ENCODE results near the gene RDH16. TPM values are rescaled to one million over a fixed set of nuclear protein-coding genes. Genes with fewer than 3 reads are reported as not detected.
"Not testable (repeated sequence)": the region's sequence is repeated elsewhere in the genome, so short reads cannot be mapped to it uniquely, and the experiment has no call there.

Gene RDH16
- total RNA-seq, 1 donor from 2014 or later, result 2.9 TPM

DNA sequence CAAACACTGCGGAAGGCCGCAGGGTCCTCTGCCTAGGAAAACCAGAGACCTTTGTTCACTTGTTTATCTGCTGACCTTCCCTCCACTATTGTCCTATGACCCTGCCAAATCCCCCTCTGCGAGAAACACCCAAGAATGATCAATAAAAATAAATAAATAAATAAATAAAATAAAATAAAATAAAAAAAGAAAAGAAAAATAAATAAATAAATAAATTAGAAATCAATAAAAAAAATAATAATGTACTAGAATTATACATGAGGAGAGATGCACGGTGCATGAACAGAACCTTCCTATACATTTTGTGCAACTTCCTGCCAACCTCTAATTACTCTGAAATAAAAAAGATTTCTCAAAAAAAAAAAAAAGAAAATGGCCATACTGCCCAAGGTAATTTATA is 7.7 kb upstream of the RDH16 start:
- intact Hi-C loops (cut with DNase I); H3K4me3 ChIP-seq; DNase-seq (ENCODE audit: extremely low spot score in 2 of 2): not testable (repeated sequence)

DNA sequence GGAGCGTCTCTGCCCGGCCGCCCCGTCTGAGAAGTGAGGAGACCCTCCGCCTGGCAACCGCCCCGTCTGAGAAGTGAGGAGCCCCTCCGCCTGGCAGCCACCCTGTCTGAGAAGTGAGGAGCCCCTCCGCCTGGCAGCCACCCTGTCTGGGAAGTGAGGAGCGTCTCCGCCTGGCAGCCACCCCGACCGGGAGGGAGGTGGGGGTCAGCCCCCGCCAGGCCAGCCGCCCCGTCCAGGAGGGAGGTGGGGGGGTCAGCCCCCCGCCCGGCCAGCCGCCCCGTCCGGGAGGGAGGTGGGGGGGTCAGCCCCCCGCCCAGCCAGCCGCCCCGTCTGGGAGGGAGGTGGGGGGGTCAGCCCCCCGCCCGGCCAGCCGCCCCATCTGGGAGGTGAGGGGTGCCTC is 6.1 kb upstream of the RDH16 start:
- H3K9me3 ChIP-seq; H3K36me3 ChIP-seq; H3K4me1 ChIP-seq; H3K27ac ChIP-seq; H3K4me3 ChIP-seq; H3K27me3 ChIP-seq; DNase-seq (ENCODE audit: extremely low spot score in 2 of 2); intact Hi-C loops (cut with DNase I): not testable (repeated sequence)

More for the DNA sequence above, 7.7 kb upstream of the RDH16 start:
- not testable (repeated sequence) for H3K27me3 ChIP-seq, H3K36me3 ChIP-seq, H3K4me1 ChIP-seq, H3K27ac ChIP-seq, H3K9me3 ChIP-seq

DNA sequence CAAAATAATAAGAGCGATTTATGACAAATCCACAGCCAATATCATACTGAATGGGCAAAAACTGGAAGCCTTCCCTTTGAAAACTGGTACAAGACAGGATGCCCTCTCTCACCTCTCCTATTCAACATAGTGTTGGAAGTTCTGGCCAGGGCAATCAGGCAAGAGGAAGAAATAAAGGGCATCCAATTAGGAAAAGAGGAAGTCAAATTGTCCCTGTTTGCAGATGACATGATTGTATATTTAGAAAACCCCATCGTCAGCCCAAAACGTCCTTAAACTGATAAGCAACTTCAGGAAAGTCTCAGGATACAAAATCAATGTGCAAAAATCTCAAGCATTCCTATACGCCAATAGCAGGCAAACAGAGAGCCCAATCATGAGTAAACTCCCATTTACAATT is 4.8 kb upstream of the RDH16 start:
- H3K4me3 ChIP-seq; DNase-seq (ENCODE audit: extremely low spot score in 2 of 2); H3K4me1 ChIP-seq; H3K27me3 ChIP-seq; H3K9me3 ChIP-seq; H3K36me3 ChIP-seq; H3K27ac ChIP-seq; intact Hi-C loops (cut with DNase I): not testable (repeated sequence)

DNA sequence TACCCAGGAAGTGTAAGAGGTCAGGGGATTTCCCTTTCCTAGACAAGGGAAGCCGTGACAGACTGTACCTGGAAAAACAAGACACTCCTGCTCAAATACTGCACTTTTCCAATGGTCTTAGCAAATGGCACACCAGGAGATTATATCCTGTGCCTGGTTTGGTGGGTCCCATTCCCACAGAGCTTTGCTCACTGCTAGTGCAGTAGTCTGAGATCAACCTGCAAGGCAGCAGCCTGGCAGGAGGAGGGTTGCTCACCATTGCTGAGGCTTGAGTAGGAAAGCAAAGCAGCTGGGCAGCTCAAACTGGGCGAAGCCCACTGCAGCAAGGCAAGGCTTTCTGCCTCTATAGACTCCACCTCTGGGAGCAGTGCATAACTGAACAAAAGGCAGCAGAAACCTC is 1.0 kb upstream of the RDH16 start:
- Histone ChIP-seq H3K36me3 (no peaks in the 10 kb centered on the region), H3K27me3 (no peaks in the 10 kb centered on the region), H3K4me3 (no peak overlapping the region), H3K27ac (no peak overlapping the region), H3K9me3 (no peaks in the 10 kb centered on the region), H3K4me1 (peaks cover 10% of the 10 kb centered on the region)
- peak; percentile 25 to 55 for DNase-seq (ENCODE audit: extremely low spot score in 2 of 2)
- TF ChIP-seq, protein P1, sequence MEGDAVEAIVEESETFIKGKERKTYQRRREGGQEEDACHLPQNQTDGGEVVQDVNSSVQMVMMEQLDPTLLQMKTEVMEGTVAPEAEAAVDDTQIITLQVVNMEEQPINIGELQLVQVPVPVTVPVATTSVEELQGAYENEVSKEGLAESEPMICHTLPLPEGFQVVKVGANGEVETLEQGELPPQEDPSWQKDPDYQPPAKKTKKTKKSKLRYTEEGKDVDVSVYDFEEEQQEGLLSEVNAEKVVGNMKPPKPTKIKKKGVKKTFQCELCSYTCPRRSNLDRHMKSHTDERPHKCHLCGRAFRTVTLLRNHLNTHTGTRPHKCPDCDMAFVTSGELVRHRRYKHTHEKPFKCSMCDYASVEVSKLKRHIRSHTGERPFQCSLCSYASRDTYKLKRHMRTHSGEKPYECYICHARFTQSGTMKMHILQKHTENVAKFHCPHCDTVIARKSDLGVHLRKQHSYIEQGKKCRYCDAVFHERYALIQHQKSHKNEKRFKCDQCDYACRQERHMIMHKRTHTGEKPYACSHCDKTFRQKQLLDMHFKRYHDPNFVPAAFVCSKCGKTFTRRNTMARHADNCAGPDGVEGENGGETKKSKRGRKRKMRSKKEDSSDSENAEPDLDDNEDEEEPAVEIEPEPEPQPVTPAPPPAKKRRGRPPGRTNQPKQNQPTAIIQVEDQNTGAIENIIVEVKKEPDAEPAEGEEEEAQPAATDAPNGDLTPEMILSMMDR (IDR thresholded peaks at IDR 0.05), result no peak
- TF ChIP-seq POLR2AphosphoS5 (IDR thresholded peaks at IDR 0.05; ENCODE audit: insufficient read depth in 1 of 2, low read depth in 1 of 2), result no peak
- intact Hi-C loops (cut with DNase I), result no loop called here

DNA sequence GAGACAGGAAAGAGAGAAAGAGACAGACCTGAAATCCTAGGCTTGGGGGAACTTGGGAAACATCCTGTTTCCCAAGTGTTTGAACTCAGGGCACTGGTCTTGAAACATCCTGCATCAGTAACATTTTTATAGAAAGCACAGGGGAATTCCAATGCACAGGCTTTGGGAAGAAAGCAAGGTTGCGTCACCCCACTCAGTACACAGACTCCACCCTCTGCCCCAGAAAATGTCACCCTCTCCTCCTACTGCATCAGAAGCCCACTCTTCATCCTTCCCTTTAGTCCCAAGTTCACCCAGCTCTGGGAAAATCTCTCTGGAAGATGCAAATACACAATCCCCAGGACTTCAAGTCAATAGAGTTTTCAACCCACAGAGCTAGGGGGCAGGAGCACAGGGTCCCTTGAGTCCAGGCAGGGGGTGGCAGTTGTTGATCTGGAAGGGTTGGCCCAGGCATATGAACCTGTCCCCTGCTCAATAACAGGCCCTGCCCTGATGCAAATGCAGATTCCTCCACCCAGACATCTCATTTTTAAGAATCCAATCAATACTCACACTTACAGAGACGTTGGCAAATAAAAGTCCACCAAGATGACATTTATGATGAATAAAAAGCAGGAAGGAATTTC is 1.7 kb downstream of the RDH16 start:
- DNase-seq (ENCODE audit: extremely low spot score in 2 of 2), result peak; percentile 37 to 74
- Histone ChIP-seq H3K9me3 (no peaks in the 10 kb centered on the region), H3K27ac (no peak overlapping the region), H3K36me3 (no peaks in the 10 kb centered on the region), H3K4me1 (peaks cover 10% of the 10 kb centered on the region), H3K27me3 (no peaks in the 10 kb centered on the region), H3K4me3 (no peak overlapping the region)
- intact Hi-C loops (cut with DNase I), result no loop called here
- TF ChIP-seq, protein P1 (IDR thresholded peaks at IDR 0.05), result no peak
- no peak for TF ChIP-seq POLR2A (IDR thresholded peaks at IDR 0.05)
- no peak for TF ChIP-seq POLR2AphosphoS5 (IDR thresholded peaks at IDR 0.05; ENCODE audit: insufficient read depth in 1 of 2, low read depth in 1 of 2)

DNA sequence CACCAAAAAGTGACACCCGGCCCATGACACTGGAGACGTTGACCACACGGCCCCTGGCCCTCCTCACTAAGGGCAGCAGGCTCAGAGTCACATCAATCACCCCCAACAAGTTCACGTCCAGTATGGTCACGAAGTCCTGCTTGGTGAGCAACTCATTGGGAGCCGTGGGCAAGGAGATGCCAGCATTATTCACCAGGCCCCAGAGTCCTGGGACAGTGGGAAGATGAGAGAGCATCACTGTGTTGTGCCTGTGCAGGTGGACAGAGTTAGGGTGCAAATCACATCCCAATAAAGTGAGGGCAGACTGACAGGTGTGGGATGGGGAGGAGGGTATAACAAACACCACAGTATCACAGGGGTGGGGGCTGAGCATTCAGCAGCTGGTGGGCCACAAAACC is 2.5 kb downstream of the RDH16 start:
- H3K36me3 ChIP-seq, result no peaks in the 10 kb centered on the region
- no peak overlapping the region for H3K4me3 ChIP-seq
- no peaks in the 10 kb centered on the region for H3K9me3 ChIP-seq
- intact Hi-C loops (cut with DNase I), result no loop called here
- TF ChIP-seq POLR2AphosphoS5 (IDR thresholded peaks at IDR 0.05; ENCODE audit: insufficient read depth in 1 of 2, low read depth in 1 of 2), result no peak
- TF ChIP-seq POLR2A (IDR thresholded peaks at IDR 0.05), result no peak
- TF ChIP-seq, protein P1 (IDR thresholded peaks at IDR 0.05), result no peak
- H3K4me1 ChIP-seq, result peaks cover 10% of the 10 kb centered on the region
- no peaks in the 10 kb centered on the region for H3K27me3 ChIP-seq
- no peak overlapping the region for H3K27ac ChIP-seq
- peak; percentile 79 to 89 for DNase-seq (ENCODE audit: extremely low spot score in 2 of 2)
